GM12874 (cell line): ENCODE data around the gene QPRT.

Source experiments
- TF ChIP-seq, protein P1 (sequence below): IDR thresholded peaks from 2 replicates; pipeline ENCODE4 v1.5.1; 2011; ENCODE audit warnings: low read depth, mild to moderate bottlenecking, control low read depth, low read length, moderate library complexity; ENCODE audit not compliant: insufficient read depth

Gene QPRT

GRCh38 chr16:29697391-29697790, 18.4 kb downstream of the QPRT start:
- TF ChIP-seq, protein P1, sequence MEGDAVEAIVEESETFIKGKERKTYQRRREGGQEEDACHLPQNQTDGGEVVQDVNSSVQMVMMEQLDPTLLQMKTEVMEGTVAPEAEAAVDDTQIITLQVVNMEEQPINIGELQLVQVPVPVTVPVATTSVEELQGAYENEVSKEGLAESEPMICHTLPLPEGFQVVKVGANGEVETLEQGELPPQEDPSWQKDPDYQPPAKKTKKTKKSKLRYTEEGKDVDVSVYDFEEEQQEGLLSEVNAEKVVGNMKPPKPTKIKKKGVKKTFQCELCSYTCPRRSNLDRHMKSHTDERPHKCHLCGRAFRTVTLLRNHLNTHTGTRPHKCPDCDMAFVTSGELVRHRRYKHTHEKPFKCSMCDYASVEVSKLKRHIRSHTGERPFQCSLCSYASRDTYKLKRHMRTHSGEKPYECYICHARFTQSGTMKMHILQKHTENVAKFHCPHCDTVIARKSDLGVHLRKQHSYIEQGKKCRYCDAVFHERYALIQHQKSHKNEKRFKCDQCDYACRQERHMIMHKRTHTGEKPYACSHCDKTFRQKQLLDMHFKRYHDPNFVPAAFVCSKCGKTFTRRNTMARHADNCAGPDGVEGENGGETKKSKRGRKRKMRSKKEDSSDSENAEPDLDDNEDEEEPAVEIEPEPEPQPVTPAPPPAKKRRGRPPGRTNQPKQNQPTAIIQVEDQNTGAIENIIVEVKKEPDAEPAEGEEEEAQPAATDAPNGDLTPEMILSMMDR = no peak

- TF ChIP-seq, protein P1 = no peak
These were observed 19.1 kb downstream of the QPRT start for GRCh38 chr16:29698042-29698441.

GRCh38 chr16:29698484-29699323, 19.7 kb downstream of the QPRT start:
- TF ChIP-seq, protein P1 = no peak

DNA sequence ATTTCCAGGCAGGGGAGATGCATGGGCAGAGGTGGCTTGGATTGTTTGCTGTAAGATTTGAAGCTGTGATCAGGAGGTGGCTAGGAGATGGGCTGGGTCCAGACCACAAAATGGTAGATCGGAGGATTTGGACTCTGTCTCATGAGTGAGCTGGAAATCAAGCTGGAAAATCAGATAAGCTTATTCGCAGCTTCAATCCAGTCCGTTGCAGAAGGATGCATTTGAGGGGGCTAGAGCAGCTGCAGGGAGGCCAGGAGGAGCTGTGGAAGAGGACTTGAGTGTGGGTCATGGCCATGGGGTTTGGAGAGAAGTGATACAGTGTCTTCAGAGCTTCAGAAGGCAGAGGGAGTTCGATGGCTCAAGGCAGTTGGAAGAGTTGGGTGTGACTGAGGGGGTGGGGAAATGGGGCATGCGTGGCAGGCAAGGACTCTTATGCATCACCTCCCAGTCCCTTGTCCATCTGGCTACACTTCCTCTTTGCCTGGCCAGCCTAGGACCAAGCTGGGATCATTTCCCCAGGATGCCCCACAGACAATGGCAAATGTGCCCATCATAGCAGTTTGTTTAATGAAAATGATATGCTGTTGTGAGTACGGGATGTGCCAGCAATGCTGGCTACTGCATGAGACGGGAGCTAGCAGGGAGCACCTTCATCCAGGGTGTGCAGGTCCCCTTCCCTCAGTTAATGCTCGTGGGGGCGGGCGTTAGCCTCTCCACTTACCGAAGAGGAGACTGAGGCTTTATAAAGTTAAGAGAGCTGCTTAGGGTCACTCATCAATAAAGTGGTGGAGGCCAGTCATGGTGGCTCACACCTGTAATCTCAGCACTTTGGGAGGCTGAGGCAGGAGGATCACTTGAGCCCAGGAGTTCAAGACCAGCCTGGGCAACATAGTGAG, 20.6 kb downstream of the QPRT start:
- TF ChIP-seq, protein P1 = no peak

- TF ChIP-seq, protein P1 = peak; percentile 78
These were observed 21.4 kb downstream of the QPRT start for GRCh38 chr16:29700253-29700987.

GRCh38 chr16:29701214-29701555, 22.2 kb downstream of the QPRT start:
- TF ChIP-seq, protein P1 = no peak

- TF ChIP-seq, protein P1 = no peak
These were observed 23.3 kb downstream of the QPRT start for GRCh38 chr16:29702269-29702668.
